K562 (cell line): ENCODE results near the gene MSRB3.
"Not testable (repeated sequence)": the region's sequence is repeated elsewhere in the genome, so short reads cannot be mapped to it uniquely, and the experiment has no call there.

ENCODE experiments used
- CREM ChIP-seq: IDR thresholded peaks from 2 replicates; pipeline ENCODE4 v1.6.1; 2014; ENCODE audit warnings: antibody characterized with exemption, low read depth
- CTCF ChIP-seq, 3 experiments: IDR thresholded peaks in 2 of 3; conservative IDR thresholded peaks in 1 of 3; 2 replicates each; pipeline ENCODE4 v1.5.1; 2011 to 2012; ENCODE audit warnings: low read length in 3 of 3, mild to moderate bottlenecking in 3 of 3, control low read depth in 2 of 3, improper control_type of control experiment in 1 of 3, inconsistent platforms in 1 of 3, low read depth in 1 of 3, mixed read lengths in 1 of 3, moderate library complexity in 1 of 3; ENCODE audit not compliant: insufficient read depth in 2 of 3
- EP300 ChIP-seq: IDR thresholded peaks from 2 replicates; pipeline ENCODE4 v1.6.1; 2012; ENCODE audit warnings: low read length, improper control_type of control experiment
- NCOA2 ChIP-seq, 2 experiments: fragments of 450-650 bp; IDR thresholded peaks; 2 replicates each; pipeline ENCODE4 v1.6.1; 2018; ENCODE audit warnings: mild to moderate bottlenecking in 2 of 2, moderate library complexity in 1 of 2; ENCODE audit not compliant: partially characterized antibody in 2 of 2
- PHB ChIP-seq: fragments of 250-450 bp; sonication (Bioruptor Pico); IDR thresholded peaks from 2 replicates; pipeline ENCODE4 v1.5.0; 2021
- TCF3 ChIP-seq: sonication (generic); formaldehyde crosslinking; IDR thresholded peaks from 2 replicates; pipeline ENCODE4 v1.4.0; 2020; ENCODE audit warnings: mild to moderate bottlenecking, missing genetic modification reagents
- ZNF253 ChIP-seq: fragments of 250-450 bp; sonication (Bioruptor Pico); conservative IDR thresholded peaks from 2 replicates; pipeline ENCODE4 v1.6.1; 2021; ENCODE audit warnings: mild to moderate bottlenecking
- ZNF41 ChIP-seq: fragments of 250-450 bp; sonication (Bioruptor Pico); conservative IDR thresholded peaks from 2 replicates; pipeline ENCODE4 v1.4.0; 2020; ENCODE audit warnings: mild to moderate bottlenecking

GRCh38 chr12:65315238-65315637 lies 36.8 kb downstream of the MSRB3 start:
- TF ChIP-seq ZNF253; TCF3 (CRISPR knock-in tag); CREM; EP300; ZNF41 (CRISPR knock-in tag); CTCF (IDR thresholded peaks at IDR 0.05 in 2 of 3, conservative IDR thresholded peaks at IDR 0.05 in 1 of 3; ENCODE audit: insufficient read depth in 2 of 3, low read depth in 1 of 3, low read length in 3 of 3); PHB; NCOA2 (IDR thresholded peaks at IDR 0.05; ENCODE audit: partially characterized antibody in 2 of 2): not testable (repeated sequence)
